ENCODE results near the gene SPNS1.

DNA sequence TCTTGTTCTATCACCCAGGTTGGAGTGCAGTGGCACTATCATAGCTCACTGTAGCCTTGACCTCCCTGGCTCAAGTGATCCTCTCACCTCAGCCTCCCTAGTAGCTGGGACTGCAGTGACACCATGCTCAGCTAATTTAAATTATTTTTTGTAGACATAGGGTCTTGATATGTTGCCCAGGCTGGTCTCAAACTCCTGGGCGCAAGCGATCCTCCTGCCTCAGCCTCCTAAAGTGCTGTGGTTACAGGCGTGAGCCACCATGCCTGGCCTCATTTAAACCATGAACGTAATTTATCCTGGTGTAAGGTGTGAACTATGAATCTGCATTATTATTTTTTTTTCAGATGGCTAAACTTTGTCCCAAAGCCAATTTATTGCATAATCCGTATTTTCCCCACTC, 47.6 kb downstream of the SPNS1 start:
- TF ChIP-seq, protein P1, sequence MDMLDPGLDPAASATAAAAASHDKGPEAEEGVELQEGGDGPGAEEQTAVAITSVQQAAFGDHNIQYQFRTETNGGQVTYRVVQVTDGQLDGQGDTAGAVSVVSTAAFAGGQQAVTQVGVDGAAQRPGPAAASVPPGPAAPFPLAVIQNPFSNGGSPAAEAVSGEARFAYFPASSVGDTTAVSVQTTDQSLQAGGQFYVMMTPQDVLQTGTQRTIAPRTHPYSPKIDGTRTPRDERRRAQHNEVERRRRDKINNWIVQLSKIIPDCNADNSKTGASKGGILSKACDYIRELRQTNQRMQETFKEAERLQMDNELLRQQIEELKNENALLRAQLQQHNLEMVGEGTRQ (IDR thresholded peaks at IDR 0.05; ENCODE audit: low read length): no peak
- TF ChIP-seq CHD2 (IDR thresholded peaks at IDR 0.05; ENCODE audit: low read length): no peak
- no peak for TF ChIP-seq CEBPB (IDR thresholded peaks at IDR 0.05; ENCODE audit: low read depth, low read length)
- TF ChIP-seq POLR2AphosphoS5 (IDR thresholded peaks at IDR 0.05; ENCODE audit: low read depth, low read length): no peak
- no peak for TF ChIP-seq CTCF (IDR thresholded peaks at IDR 0.05; ENCODE audit: control extremely low read depth in 1 of 3, insufficient read depth in 1 of 3, low read depth in 1 of 3, low read length in 3 of 3)
- TF ChIP-seq GABPA (IDR thresholded peaks at IDR 0.05; ENCODE audit: borderline replicate concordance, insufficient read depth, low read length): no peak
- TF ChIP-seq NRF1 (IDR thresholded peaks at IDR 0.05; ENCODE audit: low read depth, low read length): no peak
- no peak for TF ChIP-seq POLR2A (IDR thresholded peaks at IDR 0.05; ENCODE audit: control extremely low read depth in 1 of 2, low read depth in 2 of 2, low read length in 2 of 2)
- TF ChIP-seq, protein P2, sequence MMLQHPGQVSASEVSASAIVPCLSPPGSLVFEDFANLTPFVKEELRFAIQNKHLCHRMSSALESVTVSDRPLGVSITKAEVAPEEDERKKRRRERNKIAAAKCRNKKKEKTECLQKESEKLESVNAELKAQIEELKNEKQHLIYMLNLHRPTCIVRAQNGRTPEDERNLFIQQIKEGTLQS (IDR thresholded peaks at IDR 0.05; ENCODE audit: insufficient read depth, low read depth, low read length): no peak
- no peak for TF ChIP-seq BRCA1 (IDR thresholded peaks at IDR 0.05; ENCODE audit: low read depth, low read length)
- no peak for TF ChIP-seq EZH2 (IDR thresholded peaks at IDR 0.05; ENCODE audit: low read depth, low read length, severe bottlenecking)
- TF ChIP-seq, protein P3, sequence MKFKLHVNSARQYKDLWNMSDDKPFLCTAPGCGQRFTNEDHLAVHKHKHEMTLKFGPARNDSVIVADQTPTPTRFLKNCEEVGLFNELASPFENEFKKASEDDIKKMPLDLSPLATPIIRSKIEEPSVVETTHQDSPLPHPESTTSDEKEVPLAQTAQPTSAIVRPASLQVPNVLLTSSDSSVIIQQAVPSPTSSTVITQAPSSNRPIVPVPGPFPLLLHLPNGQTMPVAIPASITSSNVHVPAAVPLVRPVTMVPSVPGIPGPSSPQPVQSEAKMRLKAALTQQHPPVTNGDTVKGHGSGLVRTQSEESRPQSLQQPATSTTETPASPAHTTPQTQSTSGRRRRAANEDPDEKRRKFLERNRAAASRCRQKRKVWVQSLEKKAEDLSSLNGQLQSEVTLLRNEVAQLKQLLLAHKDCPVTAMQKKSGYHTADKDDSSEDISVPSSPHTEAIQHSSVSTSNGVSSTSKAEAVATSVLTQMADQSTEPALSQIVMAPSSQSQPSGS (IDR thresholded peaks at IDR 0.05; ENCODE audit: low read length): no peak

Measured in H1 (cell line).